ENCODE data around the gene CLCN1.

DNA sequence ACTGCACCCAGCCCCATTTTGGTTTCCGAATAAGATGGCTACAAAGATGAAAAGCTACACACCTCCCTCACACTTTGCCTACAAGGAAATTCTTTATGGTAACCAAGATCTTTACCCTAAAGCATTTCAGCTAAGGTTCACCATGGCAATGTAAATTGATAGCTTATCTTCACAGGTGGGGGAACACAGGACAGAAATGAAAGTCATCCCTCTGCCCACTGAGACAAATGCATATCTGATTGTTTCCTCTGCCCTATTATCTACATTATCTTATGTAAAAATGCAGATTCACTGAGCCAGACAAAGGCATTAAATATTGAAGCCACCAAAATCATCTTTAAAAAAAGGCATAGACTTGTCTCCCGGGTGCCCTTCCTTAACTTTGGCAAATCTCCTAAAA lies 34.4 kb upstream of the CLCN1 start:
- TF ChIP-seq, protein P1, sequence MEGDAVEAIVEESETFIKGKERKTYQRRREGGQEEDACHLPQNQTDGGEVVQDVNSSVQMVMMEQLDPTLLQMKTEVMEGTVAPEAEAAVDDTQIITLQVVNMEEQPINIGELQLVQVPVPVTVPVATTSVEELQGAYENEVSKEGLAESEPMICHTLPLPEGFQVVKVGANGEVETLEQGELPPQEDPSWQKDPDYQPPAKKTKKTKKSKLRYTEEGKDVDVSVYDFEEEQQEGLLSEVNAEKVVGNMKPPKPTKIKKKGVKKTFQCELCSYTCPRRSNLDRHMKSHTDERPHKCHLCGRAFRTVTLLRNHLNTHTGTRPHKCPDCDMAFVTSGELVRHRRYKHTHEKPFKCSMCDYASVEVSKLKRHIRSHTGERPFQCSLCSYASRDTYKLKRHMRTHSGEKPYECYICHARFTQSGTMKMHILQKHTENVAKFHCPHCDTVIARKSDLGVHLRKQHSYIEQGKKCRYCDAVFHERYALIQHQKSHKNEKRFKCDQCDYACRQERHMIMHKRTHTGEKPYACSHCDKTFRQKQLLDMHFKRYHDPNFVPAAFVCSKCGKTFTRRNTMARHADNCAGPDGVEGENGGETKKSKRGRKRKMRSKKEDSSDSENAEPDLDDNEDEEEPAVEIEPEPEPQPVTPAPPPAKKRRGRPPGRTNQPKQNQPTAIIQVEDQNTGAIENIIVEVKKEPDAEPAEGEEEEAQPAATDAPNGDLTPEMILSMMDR (IDR thresholded peaks at IDR 0.05), result no peak
- TF ChIP-seq EZH2phosphoT487 (IDR thresholded peaks at IDR 0.05) (no peak), EZH2 (IDR thresholded peaks at IDR 0.05) (no peak)
